Activated T-cell treated with anti-CD3 and anti-CD28 coated beads, Interleukin-2, amount 50 U/mL, for 72 hours (primary cell): ENCODE measurements around the gene SSBP3. TPM values are rescaled to one million over a fixed set of nuclear protein-coding genes. Genes with fewer than 3 reads are reported as not detected.

Experiments used
- ATAC-seq, 2 donors: fragments of 150-1000 bp; cut with Tn5 transposase; replicated peaks in 1 of 2; 2 replicates each; pipeline ENCODE4 v1.10.0; 2021; ENCODE audit warnings: moderate library complexity in 2 of 2, mild to moderate bottlenecking in 1 of 2
- DNase-seq, 2 donors: peaks; one replicate each; pipeline ENCODE4 v3.0.0; 2021 to 2022; ENCODE audit warnings: mixed read lengths in 1 of 2
- H3K27ac Mint-ChIP-seq: one replicate; pipeline ENCODE4 v1.8.0; 2022; ENCODE audit warnings: mild to moderate bottlenecking, moderate library complexity, mixed read lengths
- H3K27me3 Mint-ChIP-seq: one replicate; pipeline ENCODE4 v1.8.0; 2022; ENCODE audit warnings: low read depth, mixed read lengths
- H3K36me3 Mint-ChIP-seq, 2 donors: one replicate each; pipeline ENCODE4 v1.8.0; 2022; ENCODE audit warnings: mixed read lengths in 2 of 2, mild to moderate bottlenecking in 1 of 2; ENCODE audit not compliant: insufficient read depth in 2 of 2
- H3K4me1 Mint-ChIP-seq: one replicate; pipeline ENCODE4 v1.8.0; 2022; ENCODE audit warnings: low read depth, mixed read lengths
- H3K4me3 Mint-ChIP-seq, 2 donors: one replicate each; pipeline ENCODE4 v1.8.0; 2022; ENCODE audit warnings: mild to moderate bottlenecking in 2 of 2, mixed read lengths in 2 of 2, moderate library complexity in 2 of 2
- H3K9me3 Mint-ChIP-seq, 2 donors: one replicate each; pipeline ENCODE4 v1.8.0; 2022; ENCODE audit warnings: mixed read lengths in 2 of 2
- total RNA-seq, 2 donors: library from RNA; stranded (reverse); gene quantifications; one replicate each; pipeline ENCODE4 v1.2.3, GENCODE V29; 2022

Gene SSBP3
- total RNA-seq, 2 donors from 2014 or later: 70.1 to 84.9 TPM

DNA sequence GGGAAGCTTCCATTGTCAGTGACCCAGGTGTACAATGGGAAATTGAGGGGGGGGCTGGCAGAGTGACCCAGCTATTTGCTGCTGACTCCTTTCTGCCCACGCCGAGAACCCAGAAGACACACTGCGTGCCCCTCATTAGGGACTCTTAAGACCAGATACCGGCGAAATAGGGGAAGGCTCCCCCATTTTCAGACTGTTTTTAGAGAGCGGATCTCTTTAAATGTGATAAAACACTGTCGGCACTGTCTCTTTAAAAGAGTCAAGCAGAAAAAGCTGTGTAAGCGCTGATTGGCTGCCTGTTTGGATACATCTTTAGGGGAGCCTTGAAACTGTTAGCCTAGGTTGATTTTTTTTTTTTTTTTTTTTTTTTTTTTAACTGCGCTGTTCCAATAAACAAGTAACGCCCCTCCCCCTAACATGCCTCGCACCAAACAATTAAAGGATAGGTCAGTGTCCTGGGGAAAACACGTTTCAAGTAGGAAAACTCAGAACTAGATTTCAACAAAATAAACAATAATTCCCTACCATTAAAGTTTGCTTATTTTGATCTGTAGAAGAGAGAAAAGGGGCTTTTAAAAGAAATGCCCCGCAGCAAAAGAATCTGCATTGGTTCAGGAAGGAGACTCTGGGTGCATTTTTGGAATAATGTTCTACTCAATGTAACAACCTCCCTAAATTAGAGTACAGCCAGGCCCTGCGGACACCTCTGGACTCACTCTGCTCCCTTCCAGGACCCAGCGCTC, 1.4 kb upstream of the SSBP3 start:
- DNase-seq: peak; percentile 61 to 72
- H3K9me3 Mint-ChIP-seq: no peaks in the 10 kb centered on the region
- peaks cover 0 to 9% of the 10 kb centered on the region in 2 donors for H3K36me3 Mint-ChIP-seq
- peak overlapping the region; percentile 84 for H3K27ac Mint-ChIP-seq
- no peaks in the 10 kb centered on the region for H3K27me3 Mint-ChIP-seq
- peak overlapping the region; percentile 62 to 93 for H3K4me3 Mint-ChIP-seq
- peak; percentile 35 to 37 for ATAC-seq
- peaks cover 48% of the 10 kb centered on the region for H3K4me1 Mint-ChIP-seq

DNA sequence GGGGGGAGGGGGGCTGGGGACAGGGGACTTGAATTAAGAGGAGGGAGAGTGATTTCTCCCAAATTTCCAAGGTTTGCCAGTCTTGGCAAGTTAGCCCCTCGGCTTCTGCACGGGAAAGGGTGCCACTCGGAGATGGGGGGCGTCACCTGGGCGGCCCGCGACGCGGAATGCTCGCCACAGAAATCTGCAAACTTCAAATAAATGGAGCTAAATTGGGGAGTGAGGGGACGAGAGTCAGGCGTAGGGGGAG, 885 bp upstream of the SSBP3 start:
- peak overlapping the region; percentile 62 to 93 for H3K4me3 Mint-ChIP-seq
- H3K27ac Mint-ChIP-seq: peak overlapping the region; percentile 84
- no peaks in the 10 kb centered on the region for H3K9me3 Mint-ChIP-seq
- H3K27me3 Mint-ChIP-seq: no peaks in the 10 kb centered on the region
- DNase-seq (no peak), ATAC-seq (peak in 1 of 2 donors; percentile 0)
- H3K4me1 Mint-ChIP-seq: peaks cover 53% of the 10 kb centered on the region
- peaks cover 0 to 11% of the 10 kb centered on the region in 2 donors for H3K36me3 Mint-ChIP-seq

DNA sequence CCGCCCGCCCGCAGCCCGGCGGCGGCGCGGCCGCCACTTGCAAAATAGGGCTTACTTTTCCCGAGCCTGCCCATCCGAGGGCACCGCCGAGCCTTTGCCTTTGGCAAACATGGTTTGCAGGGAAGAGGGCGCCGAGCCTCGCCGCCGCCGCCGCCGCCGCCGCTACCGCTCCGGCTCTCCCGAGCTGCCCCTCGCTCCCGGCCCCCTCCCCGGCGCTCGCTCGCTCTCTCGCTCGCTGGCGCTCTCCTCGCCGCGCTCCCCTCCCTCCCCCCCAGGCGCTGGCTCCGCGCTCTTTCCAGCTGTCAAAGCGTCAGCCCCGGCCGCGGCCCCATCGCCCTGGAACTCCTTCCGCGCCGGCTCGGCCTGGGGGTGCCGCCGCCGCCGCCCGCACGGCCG, 298 bp downstream of the SSBP3 start:
- no peaks in the 10 kb centered on the region for H3K27me3 Mint-ChIP-seq
- H3K4me1 Mint-ChIP-seq: peaks cover 65% of the 10 kb centered on the region
- ATAC-seq: no peak
- no peak overlapping the region for H3K27ac Mint-ChIP-seq
- H3K4me3 Mint-ChIP-seq: peak overlapping the region; percentile 56 to 93
- no peak for DNase-seq
- H3K9me3 Mint-ChIP-seq: no peaks in the 10 kb centered on the region
- H3K36me3 Mint-ChIP-seq: peaks cover 6 to 21% of the 10 kb centered on the region in 2 donors

DNA sequence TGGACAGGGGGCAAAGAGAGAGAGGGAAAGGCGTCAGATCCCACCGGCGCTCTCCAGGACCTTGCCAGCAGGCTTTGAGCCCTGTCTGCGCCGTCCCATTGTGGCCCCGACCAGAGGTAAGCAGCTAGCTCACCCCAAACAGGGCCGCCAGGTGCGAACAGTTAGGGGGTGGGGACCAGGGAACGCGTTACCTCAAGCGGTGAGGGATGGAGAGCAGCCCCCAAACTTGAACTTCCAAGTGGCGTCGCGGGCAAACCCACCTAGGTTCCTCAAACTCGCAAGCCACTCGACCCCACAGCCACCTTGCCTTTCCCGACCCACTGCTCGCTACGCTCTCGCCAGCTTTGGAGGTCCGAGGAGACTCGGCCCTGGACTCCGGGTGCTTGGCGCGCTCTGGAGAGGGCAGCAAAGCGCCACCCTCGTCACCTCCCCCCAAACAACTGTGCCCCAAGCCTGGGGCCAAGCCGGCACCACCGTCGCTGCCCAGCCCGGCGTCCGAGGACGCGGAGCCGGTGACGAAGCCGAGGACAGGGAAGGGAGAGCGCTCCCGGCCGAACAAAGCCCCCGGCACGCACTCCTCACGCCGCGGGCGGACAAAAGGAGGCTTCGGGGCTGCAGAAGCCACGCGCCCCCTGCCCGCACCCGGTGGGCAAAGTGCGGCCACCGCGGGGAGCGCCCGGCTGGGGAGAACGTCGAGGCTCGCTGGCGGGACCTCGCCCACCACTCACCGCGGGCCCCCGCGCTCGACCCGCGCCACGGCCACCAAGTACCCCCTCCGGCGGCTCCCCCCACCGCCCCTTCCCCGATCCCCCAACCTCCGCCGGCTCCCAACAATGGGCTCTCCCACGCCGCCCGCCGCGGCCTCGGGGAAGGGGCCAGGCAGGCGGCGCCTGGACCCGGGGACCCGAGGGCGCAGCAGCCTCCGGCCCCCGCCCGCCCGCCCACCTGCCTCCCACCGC, 976 bp downstream of the SSBP3 start:
- ATAC-seq (no peak), DNase-seq (peak; percentile 33 to 39)
- Mint-ChIP-seq H3K9me3 (no peaks in the 10 kb centered on the region), H3K4me3 (peak overlapping the region; percentile 82 to 89), H3K36me3 (peaks cover 9 to 26% of the 10 kb centered on the region in 2 donors), H3K27ac (peak overlapping the region; percentile 18), H3K4me1 (peaks cover 72% of the 10 kb centered on the region), H3K27me3 (no peaks in the 10 kb centered on the region)

DNA sequence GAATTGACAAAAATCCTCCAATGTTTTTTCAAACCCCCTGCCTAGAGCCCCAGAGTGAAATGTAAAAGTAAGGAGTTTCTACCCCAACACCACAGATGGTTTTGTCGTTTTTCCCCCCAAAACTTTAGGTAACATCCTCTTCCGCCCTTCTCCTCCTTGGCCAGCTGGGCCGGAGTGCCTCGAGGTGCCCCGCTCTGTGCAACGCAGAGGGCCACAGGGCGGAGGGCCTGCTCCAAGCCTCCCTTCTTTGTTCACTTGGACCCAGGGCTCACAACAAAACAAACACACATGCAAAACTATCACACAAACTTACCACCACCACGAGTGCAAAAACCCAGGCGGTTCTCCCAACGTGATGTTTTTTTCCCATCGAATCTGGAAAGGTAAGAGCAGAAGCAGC, 1.9 kb downstream of the SSBP3 start:
- Mint-ChIP-seq H3K4me1 (peaks cover 73% of the 10 kb centered on the region), H3K4me3 (peak overlapping the region; percentile 82 to 89), H3K27ac (peak overlapping the region; percentile 68), H3K27me3 (no peaks in the 10 kb centered on the region), H3K9me3 (no peaks in the 10 kb centered on the region), H3K36me3 (peaks cover 17 to 34% of the 10 kb centered on the region in 2 donors)
- no peak for ATAC-seq
- DNase-seq: no peak

DNA sequence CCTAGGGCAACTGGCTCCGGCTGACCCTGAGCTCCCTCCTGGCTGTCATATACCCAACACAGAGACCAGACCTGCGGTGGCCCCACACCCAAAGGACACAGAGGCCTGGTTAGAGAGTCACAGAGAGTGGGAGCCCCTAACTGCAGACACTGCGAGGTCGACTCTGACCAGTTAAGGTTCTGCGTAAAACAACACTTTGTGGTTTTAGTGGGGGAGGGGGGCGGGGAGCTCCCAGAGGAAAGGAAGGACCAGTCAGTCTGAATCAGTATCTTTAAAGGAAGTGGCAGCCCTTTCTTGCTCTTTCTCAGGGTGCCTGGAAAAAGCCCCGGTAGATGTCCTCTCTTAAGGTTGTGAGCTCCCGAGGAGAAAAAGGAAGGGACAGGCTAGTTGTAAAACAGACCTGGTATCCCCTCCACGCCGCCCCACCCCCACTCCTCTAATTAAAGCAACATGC, 2.4 kb downstream of the SSBP3 start:
- DNase-seq (peak; percentile 27 to 31), ATAC-seq (peak in 1 of 2 donors; percentile 4)
- H3K27me3 Mint-ChIP-seq: no peaks in the 10 kb centered on the region
- no peaks in the 10 kb centered on the region for H3K9me3 Mint-ChIP-seq
- peaks cover 73% of the 10 kb centered on the region for H3K4me1 Mint-ChIP-seq
- H3K4me3 Mint-ChIP-seq: peak overlapping the region; percentile 82 to 89
- peaks cover 21 to 38% of the 10 kb centered on the region in 2 donors for H3K36me3 Mint-ChIP-seq
- peak overlapping the region; percentile 68 for H3K27ac Mint-ChIP-seq

DNA sequence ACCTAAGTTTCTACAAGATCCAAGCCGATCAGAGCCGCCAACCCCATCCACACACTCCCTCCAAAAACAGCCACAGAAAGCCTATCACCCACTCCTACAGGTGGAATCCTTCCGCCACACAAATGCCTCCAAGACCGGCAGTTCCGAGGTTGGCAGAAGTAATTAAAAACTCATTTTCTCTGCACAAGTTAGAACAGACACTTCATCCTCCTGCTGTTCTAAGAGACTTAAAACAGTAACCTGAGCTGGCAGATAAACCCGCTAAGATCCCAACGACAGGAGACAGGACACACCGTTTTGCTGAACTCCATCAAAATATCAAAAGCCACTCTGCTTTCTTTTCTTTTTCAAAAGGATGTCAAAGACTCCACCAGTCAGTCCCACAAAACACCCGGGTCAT, 2.8 kb downstream of the SSBP3 start:
- H3K27ac Mint-ChIP-seq: peak overlapping the region; percentile 68
- DNase-seq (no peak), ATAC-seq (no peak)
- H3K9me3 Mint-ChIP-seq: no peaks in the 10 kb centered on the region
- peaks cover 73% of the 10 kb centered on the region for H3K4me1 Mint-ChIP-seq
- H3K27me3 Mint-ChIP-seq: no peaks in the 10 kb centered on the region
- peaks cover 23 to 41% of the 10 kb centered on the region in 2 donors for H3K36me3 Mint-ChIP-seq
- peak overlapping the region; percentile 82 to 89 for H3K4me3 Mint-ChIP-seq

DNA sequence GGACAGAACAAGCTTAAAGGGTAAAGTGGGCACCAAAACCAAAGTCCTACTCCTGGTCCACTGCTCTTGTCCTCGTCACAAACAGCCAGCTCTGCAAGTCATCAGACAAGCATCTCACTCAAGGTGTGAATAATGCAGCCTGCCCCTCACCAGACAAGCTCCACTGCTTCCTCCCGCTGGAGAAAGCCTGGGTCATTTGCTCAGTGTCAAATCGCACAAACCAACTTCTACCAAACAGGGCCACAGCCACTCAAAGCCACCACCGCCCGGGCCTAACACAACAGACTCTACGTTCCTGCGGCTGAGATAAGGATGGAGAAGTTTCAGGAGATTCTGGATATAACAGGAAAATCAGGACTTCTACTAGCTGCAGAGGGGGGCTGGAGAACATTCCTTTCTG, 3.3 kb downstream of the SSBP3 start:
- Mint-ChIP-seq H3K27me3 (no peaks in the 10 kb centered on the region), H3K27ac (no peak overlapping the region), H3K4me1 (peaks cover 73% of the 10 kb centered on the region), H3K4me3 (peak overlapping the region; percentile 82 to 89), H3K36me3 (peaks cover 25 to 45% of the 10 kb centered on the region in 2 donors), H3K9me3 (no peaks in the 10 kb centered on the region)
- ATAC-seq (no peak), DNase-seq (no peak)

DNA sequence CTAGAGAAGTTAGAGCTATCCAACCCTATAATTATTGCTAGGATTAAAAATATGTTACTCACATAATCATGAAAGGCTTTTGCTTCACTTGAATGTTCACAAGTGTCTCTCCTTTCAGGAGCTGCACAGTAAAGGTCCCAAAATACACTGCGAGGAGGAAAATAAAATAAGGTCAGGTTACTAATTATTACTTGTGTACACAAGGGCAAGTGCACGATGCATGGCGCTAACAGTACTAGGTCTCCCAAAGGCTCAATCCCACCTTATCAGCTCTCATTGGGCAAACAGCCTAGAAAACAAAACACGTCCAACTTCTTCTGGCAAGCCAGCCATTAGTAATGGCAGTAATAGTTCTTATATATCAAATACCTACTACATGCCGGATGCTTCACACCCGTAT, 4.4 kb downstream of the SSBP3 start:
- ATAC-seq (no peak), DNase-seq (no peak)
- peaks cover 25 to 47% of the 10 kb centered on the region in 2 donors for H3K36me3 Mint-ChIP-seq
- H3K4me3 Mint-ChIP-seq: peak overlapping the region in 1 of 2 donors; percentile 33
- H3K9me3 Mint-ChIP-seq: no peaks in the 10 kb centered on the region
- peaks cover 76% of the 10 kb centered on the region for H3K4me1 Mint-ChIP-seq
- H3K27me3 Mint-ChIP-seq: no peaks in the 10 kb centered on the region
- peak overlapping the region; percentile 55 for H3K27ac Mint-ChIP-seq

DNA sequence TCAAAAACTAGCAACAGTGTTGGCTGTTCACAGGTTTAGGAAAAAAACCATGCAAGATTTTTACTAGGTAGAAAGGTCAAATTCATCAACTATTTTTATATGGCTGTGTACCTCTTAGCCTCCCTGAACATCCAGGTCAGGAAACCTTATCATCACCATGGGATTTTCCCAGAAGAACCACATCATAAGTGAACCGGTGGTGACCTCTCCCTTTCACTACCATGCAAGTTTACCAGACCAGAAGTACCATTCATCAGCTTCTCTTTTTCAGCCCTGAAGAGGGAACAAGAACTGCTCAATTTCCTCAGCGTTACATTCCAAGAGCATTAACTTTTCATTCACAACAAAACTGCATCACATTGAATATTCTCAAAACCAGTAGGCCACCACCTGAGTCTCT, 5.9 kb downstream of the SSBP3 start:
- Mint-ChIP-seq H3K36me3 (peaks cover 25 to 52% of the 10 kb centered on the region in 2 donors), H3K27me3 (no peaks in the 10 kb centered on the region), H3K27ac (no peak overlapping the region), H3K4me1 (peaks cover 84% of the 10 kb centered on the region), H3K9me3 (no peaks in the 10 kb centered on the region), H3K4me3 (peak overlapping the region; percentile 38 to 60)
- ATAC-seq (peak; percentile 40 to 56), DNase-seq (peak in 1 of 2 donors; percentile 35)

DNA sequence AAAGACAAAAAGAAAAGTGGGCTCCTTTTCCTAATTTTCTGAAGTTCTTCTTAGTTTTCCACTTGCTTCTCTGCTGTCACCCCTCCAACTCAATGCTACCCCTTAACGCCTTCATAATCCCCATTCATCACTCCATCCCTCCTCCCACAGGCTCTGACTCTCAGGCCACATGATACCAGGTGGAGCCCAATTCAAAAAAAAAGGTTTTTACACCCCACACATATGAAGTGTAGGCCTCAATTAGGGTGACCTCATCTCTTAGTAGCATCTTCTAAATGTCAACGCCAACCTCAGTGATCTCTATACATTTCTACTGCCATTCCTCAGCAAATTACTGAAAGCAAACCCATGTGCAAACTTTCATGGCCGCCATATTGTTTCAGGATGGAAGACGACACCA, 6.4 kb downstream of the SSBP3 start:
- H3K4me1 Mint-ChIP-seq: peaks cover 83% of the 10 kb centered on the region
- H3K27ac Mint-ChIP-seq: peak overlapping the region; percentile 58
- H3K9me3 Mint-ChIP-seq: no peaks in the 10 kb centered on the region

DNA sequence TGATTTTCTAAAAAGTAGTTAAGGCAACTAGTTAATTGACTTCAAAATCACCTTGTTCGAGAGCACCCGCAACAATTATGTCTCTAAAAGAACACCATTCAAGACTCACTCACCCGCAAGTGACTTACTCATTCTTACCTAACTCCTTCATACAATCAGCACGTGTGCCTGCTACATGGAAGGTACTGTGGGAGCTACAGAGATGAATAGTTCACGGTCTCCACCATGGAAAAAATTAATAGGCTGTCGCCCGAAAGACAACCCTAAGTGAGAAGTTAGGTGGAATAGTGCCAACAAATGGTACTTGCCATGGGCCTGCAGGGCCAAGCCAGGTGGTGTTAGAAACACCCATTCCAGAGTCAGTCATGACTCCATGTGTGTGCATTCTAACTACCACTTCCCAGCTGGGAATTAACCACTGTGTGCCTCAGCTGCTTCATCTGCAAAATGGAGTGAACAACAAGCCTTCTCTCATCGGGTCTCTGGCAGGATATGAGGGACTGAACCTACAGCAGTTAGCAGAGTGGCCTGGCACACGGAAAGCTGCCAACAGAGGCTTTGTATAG, 7.1 kb downstream of the SSBP3 start:
- H3K27me3 Mint-ChIP-seq: no peaks in the 10 kb centered on the region
- H3K9me3 Mint-ChIP-seq: no peaks in the 10 kb centered on the region
- DNase-seq (peak; percentile 25 to 54), ATAC-seq (peak; percentile 70 to 80)
- peaks cover 76% of the 10 kb centered on the region for H3K4me1 Mint-ChIP-seq
- H3K4me3 Mint-ChIP-seq: peak overlapping the region; percentile 37 to 57
- peaks cover 25 to 52% of the 10 kb centered on the region in 2 donors for H3K36me3 Mint-ChIP-seq
- peak overlapping the region; percentile 58 for H3K27ac Mint-ChIP-seq

More for the DNA sequence above, 6.4 kb downstream of the SSBP3 start:
- no peaks in the 10 kb centered on the region for H3K27me3 Mint-ChIP-seq
- peaks cover 25 to 52% of the 10 kb centered on the region in 2 donors for H3K36me3 Mint-ChIP-seq
- H3K4me3 Mint-ChIP-seq: peak overlapping the region; percentile 19 to 37
- peak; percentile 52 to 56 for ATAC-seq
- DNase-seq: no peak

DNA sequence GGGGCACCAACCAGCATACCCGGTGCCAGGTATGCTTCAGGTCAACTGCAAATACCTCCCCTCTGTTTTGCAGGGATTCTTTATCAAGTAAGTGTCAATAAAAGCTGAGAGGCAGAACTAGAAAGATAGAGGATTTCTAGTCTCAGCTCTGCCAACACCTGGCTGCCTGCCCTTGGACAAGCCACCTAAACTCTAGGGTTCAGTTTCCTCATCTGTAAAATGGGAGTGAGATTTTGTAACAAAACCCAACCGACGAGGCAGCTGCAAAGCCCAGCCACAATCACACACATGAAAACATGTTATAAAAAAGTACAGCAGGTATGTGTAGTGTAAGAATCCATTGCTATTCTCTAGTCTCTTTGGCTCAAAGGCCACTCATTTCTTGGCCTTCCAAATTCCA, 8.2 kb downstream of the SSBP3 start:
- Mint-ChIP-seq H3K4me3 (no peak overlapping the region), H3K27me3 (no peaks in the 10 kb centered on the region), H3K36me3 (peaks cover 25 to 46% of the 10 kb centered on the region in 2 donors), H3K9me3 (no peaks in the 10 kb centered on the region), H3K4me1 (peaks cover 65% of the 10 kb centered on the region), H3K27ac (no peak overlapping the region)
- DNase-seq: no peak
- ATAC-seq: no peak
